Measurements from ENCODE around the gene CREBZF.

GRCh38 chr11:85627332-85627997 lies 37.5 kb downstream of the CREBZF start, which contains the start of gene DLG2:
- TF ChIP-seq CTCF (IDR thresholded peaks at IDR 0.05; ENCODE audit: poor library complexity) (no peak), EZH2 (IDR thresholded peaks at IDR 0.05; ENCODE audit: borderline replicate concordance) (no peak), EZH2phosphoT487 (IDR thresholded peaks at IDR 0.05; ENCODE audit: low read depth, severe bottlenecking, unreplicated experiment) (no peak)

All from hepatocyte (in vitro differentiated cells).